ENCODE results near the gene SOHLH1. TPM values are rescaled to one million over a fixed set of nuclear protein-coding genes. Genes with fewer than 3 reads are reported as not detected.

The SOHLH1 gene
- total and polyA plus RNA-seq, 10 of the 15 experiments (the other 5 are each of a cell fraction or from before 2014, with no cell fraction given) = not detected

GRCh38 chr9:135687216-135687615, 12.1 kb downstream of the SOHLH1 start:
- BruUV-seq (replicated peaks) = no TSS peak
- intact Hi-C loops (cut with micrococcal nuclease; ENCODE audit: unreplicated experiment) (no loop called here), in situ Hi-C loops (cut with MboI) (no loop called here)
- Histone ChIP-seq H3K27ac (ENCODE audit: control insufficient read depth, insufficient read depth) (no peak overlapping the region), H3K4me3 (no peak overlapping the region), H3K27me3 (replicated peaks in 1 of 2; ENCODE audit: control insufficient read depth in 2 of 2, insufficient read depth in 2 of 2, low read length in 1 of 2) (no peaks in the 10 kb centered on the region; a peak in 1 of 4 replicates), H2AFZ (ENCODE audit: control insufficient read depth, low read depth, low read length) (no peak overlapping the region), H3K79me2 (ENCODE audit: control insufficient read depth, insufficient read depth, low read length) (no peaks in the 10 kb centered on the region), H3K4me2 (ENCODE audit: control insufficient read depth, insufficient read depth) (no peak overlapping the region), H3K4me1 (ENCODE audit: control insufficient read depth, insufficient read depth, low read length) (no peaks in the 10 kb centered on the region), H3K9ac (ENCODE audit: control insufficient read depth, insufficient read depth, low read length) (no peak overlapping the region), H3K36me3 (ENCODE audit: control insufficient read depth in 2 of 2, insufficient read depth in 2 of 2, low read length in 1 of 2) (no peaks in the 10 kb centered on the region), H4K20me1 (ENCODE audit: control insufficient read depth, insufficient read depth) (no peaks in the 10 kb centered on the region), H3K9me3 (replicated peaks; ENCODE audit: control insufficient read depth, insufficient read depth, low read length) (no peaks in the 10 kb centered on the region)
- TF ChIP-seq SMAD1 (IDR thresholded peaks at IDR 0.05; ENCODE audit: low read depth, partially characterized antibody) (no peak), NFYB (IDR thresholded peaks at IDR 0.05; ENCODE audit: insufficient read depth, low read depth, low read length) (no peak), YBX1 (IDR thresholded peaks at IDR 0.05) (no peak), NR2C2 (IDR thresholded peaks at IDR 0.05; ENCODE audit: borderline replicate concordance, control insufficient read depth, insufficient read length, low read depth) (no peak), CREM (IDR thresholded peaks at IDR 0.05; ENCODE audit: low read depth) (no peak)
- 16% methylated on average over 7 of the region's 15 CpGs for WGBS (ENCODE audit: insufficient coverage, insufficient replicate concordance, low lambda C conversion rate, missing lambda C conversion rate)
- SMC1A ChIA-PET (ENCODE audit: uncharacterized antibody, unreplicated experiment) = no interaction called here
- FAIRE-seq = no peak
- CTCF ChIA-PET = no interaction called here
- RAD21 ChIA-PET (ENCODE audit: unreplicated experiment) = no interaction called here
- ATAC-seq = no peak
- DNase-seq (ENCODE audit: low read depth, low spot score) = no peak
- POLR2A ChIA-PET = no interaction called here

- Histone ChIP-seq H3K36me3 (ENCODE audit: control insufficient read depth in 2 of 2, insufficient read depth in 2 of 2, low read length in 1 of 2) (no peaks in the 10 kb centered on the region), H3K9ac (ENCODE audit: control insufficient read depth, insufficient read depth, low read length) (no peak overlapping the region), H3K27me3 (replicated peaks in 1 of 2; ENCODE audit: control insufficient read depth in 2 of 2, insufficient read depth in 2 of 2, low read length in 1 of 2) (no peaks in the 10 kb centered on the region), H4K20me1 (ENCODE audit: control insufficient read depth, insufficient read depth) (no peaks in the 10 kb centered on the region), H3K4me2 (ENCODE audit: control insufficient read depth, insufficient read depth) (no peak overlapping the region), H3K4me3 (no peak overlapping the region), H3K27ac (ENCODE audit: control insufficient read depth, insufficient read depth) (no peak overlapping the region), H2AFZ (ENCODE audit: control insufficient read depth, low read depth, low read length) (no peak overlapping the region), H3K9me3 (replicated peaks; ENCODE audit: control insufficient read depth, insufficient read depth, low read length) (no peaks in the 10 kb centered on the region), H3K4me1 (ENCODE audit: control insufficient read depth, insufficient read depth, low read length) (no peaks in the 10 kb centered on the region), H3K79me2 (ENCODE audit: control insufficient read depth, insufficient read depth, low read length) (no peaks in the 10 kb centered on the region)
- intact Hi-C loops (cut with micrococcal nuclease; ENCODE audit: unreplicated experiment) = no loop called here
- no peak for ATAC-seq
- ChIA-PET RAD21 (ENCODE audit: unreplicated experiment) (no interaction called here), CTCF (no interaction called here), POLR2A (no interaction called here), SMC1A (ENCODE audit: uncharacterized antibody, unreplicated experiment) (no interaction called here)
- no peak for FAIRE-seq
- WGBS (ENCODE audit: insufficient coverage, insufficient replicate concordance, low lambda C conversion rate, missing lambda C conversion rate) = 25% methylated on average over 17 of the region's 17 CpGs
- BruUV-seq (replicated peaks) = no TSS peak
- in situ Hi-C loops (cut with MboI) = no loop called here
- no peak for DNase-seq (ENCODE audit: low read depth, low spot score)
- TF ChIP-seq JUND (IDR thresholded peaks at IDR 0.05; ENCODE audit: low read depth, low read length) (no peak), HDAC2 (IDR thresholded peaks at IDR 0.05) (no peak), RFX5 (IDR thresholded peaks at IDR 0.05; ENCODE audit: low read depth, low read length) (no peak), POLR2AphosphoS5 (IDR thresholded peaks at IDR 0.05; ENCODE audit: low read length) (no peak), RB1 (IDR thresholded peaks at IDR 0.05; ENCODE audit: borderline replicate concordance) (no peak), RAD51 (IDR thresholded peaks at IDR 0.05) (no peak), MYB (IDR thresholded peaks at IDR 0.05; ENCODE audit: borderline replicate concordance, low read depth, low read length) (no peak), JUNB (IDR thresholded peaks at IDR 0.05) (no peak), POU2F2 (IDR thresholded peaks at IDR 0.05; ENCODE audit: borderline replicate concordance, low read depth, low read length) (no peak), ESRRA (IDR thresholded peaks at IDR 0.05; ENCODE audit: low read length) (no peak), REST (IDR thresholded peaks at IDR 0.05; ENCODE audit: low read depth, low read length) (no peak), ZNF24 (IDR thresholded peaks at IDR 0.05) (no peak), CHD4 (IDR thresholded peaks at IDR 0.05) (no peak)
Measured at GRCh38 chr9:135684691-135685090, 14.6 kb downstream of the SOHLH1 start.

Data from GM12878 (cell line).